NT2/D1 (cell line): Measurements from ENCODE around the gene AK5.

Experiments used
- YY1 ChIP-seq: IDR thresholded peaks from 2 replicates; pipeline ENCODE4 v1.6.1; 2011; ENCODE audit not compliant: insufficient read length, insufficient read depth
- ZNF274 ChIP-seq: IDR thresholded peaks from 2 replicates; pipeline ENCODE4 v1.6.1; 2011; ENCODE audit warnings: mild to moderate bottlenecking, low read depth, low read length

- TF ChIP-seq ZNF274, result no peak
- TF ChIP-seq YY1, result no peak
Observed at GRCh38 chr1:77571642-77572041, 289.8 kb downstream of the AK5 start.
